Regular cardiac myocyte (primary cell): ENCODE data around the gene EIF2AK3. TPM values are rescaled to one million over a fixed set of nuclear protein-coding genes. Genes with fewer than 3 reads are reported as not detected.

Experiments used
- total RNA-seq: library from RNA; depleted of rRNA; stranded (reverse); fragments of >200 nt; gene quantifications from 2 replicates; pipeline ENCODE4 v1.2.3, GENCODE V29; 2014

Gene EIF2AK3
- total RNA-seq = 24.2 and 46.8 TPM in 2 replicates

GRCh38 chr2:88627055-88627855, at the start of gene EIF2AK3:
TSS of gene EIF2AK3 (minus strand) at chr2:88627464. CDS start at chr2:88627274, 190 bp downstream.

Other genes with a start within 250 kb of the EIF2AK3 start
- not detected in 2 replicates for gene FOXI3, start 174.8 kb downstream of the EIF2AK3 start, total RNA-seq
- gene RPIA, start 64.2 kb upstream of the EIF2AK3 start, total RNA-seq = 6.5 and 7.5 TPM in 2 replicates